Left ventricle myocardium inferior (tissue), 1 donor: ENCODE measurements around the gene FRMPD1. TPM values are rescaled to one million over a fixed set of nuclear protein-coding genes. Genes with fewer than 3 reads are reported as not detected.
"Not testable (repeated sequence)": the region's sequence is repeated elsewhere in the genome, so short reads cannot be mapped to it uniquely, and the experiment has no call there.

Source experiments
- DNase-seq: peaks from one replicate; pipeline ENCODE4 v3.0.0-alpha.2; 2020
- H3K27ac ChIP-seq: fragments of 200-600 bp; replicated peaks from 2 replicates; pipeline ENCODE4 v1.8.0; 2021
- H3K27me3 ChIP-seq: fragments of 200-600 bp; 2 replicates; pipeline ENCODE4 v1.8.0; 2021; ENCODE audit warnings: low read depth
- H3K36me3 ChIP-seq: fragments of 200-600 bp; 2 replicates; pipeline ENCODE4 v1.8.0; 2021
- H3K4me1 ChIP-seq: fragments of 200-600 bp; 2 replicates; pipeline ENCODE4 v1.8.0; 2021
- H3K4me3 ChIP-seq: fragments of 200-600 bp; 2 replicates; pipeline ENCODE4 v1.8.0; 2021; ENCODE audit warnings: mild to moderate bottlenecking, moderate library complexity
- H3K9me3 ChIP-seq: fragments of 200-600 bp; replicated peaks from 2 replicates; pipeline ENCODE4 v1.8.0; 2021
- CTCF ChIP-seq: fragments of 200-600 bp; IDR thresholded peaks from 2 replicates; pipeline ENCODE4 v1.8.0; 2021; ENCODE audit warnings: antibody characterized with exemption, mild to moderate bottlenecking, borderline replicate concordance
- intact Hi-C: fragments of 100-400 bp; cut with micrococcal nuclease; formaldehyde crosslinking; loops from one replicate; pipeline ENCODE4 v1.11.0; 2022
- total RNA-seq: library from RNA; stranded (reverse); fragmentation: NEBNext Ultra II Directional; extraction: Animal tissue kit (Norgen Biotek cat#: 25700); gene quantifications from one replicate; pipeline ENCODE4 v1.2.1, GENCODE V29; 2021
- donor health status: DM: no; HTN: yes; CAD: no; lungs with severe emphysema.

FRMPD1 gene
- total RNA-seq, 1 donor from 2014 or later, result 1.1 TPM

DNA sequence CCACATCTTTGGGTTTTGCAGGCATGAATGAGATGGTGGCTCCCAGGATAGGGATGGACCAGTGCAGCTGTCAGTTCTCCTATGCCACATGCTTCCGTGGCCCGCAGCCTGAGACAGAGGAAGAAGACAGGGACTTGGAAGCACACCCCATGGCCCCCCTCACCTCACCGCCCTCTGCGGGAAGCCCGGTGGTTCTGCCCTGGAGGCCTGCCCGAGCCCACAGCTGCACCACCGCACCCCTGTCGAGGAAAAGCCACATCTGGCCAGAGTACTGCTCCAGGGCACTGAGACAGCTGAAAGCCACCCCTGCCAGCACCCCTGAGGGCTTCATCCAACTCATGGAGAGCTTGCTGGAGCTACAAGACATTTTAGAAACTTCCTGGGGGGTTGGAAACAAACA, 95.2 kb downstream of the FRMPD1 start:
- no peak for TF ChIP-seq CTCF
- Histone ChIP-seq H3K36me3 (no peaks in the 10 kb centered on the region), H3K4me1 (no peaks in the 10 kb centered on the region), H3K9me3 (no peaks in the 10 kb centered on the region), H3K4me3 (no peak overlapping the region), H3K27ac (no peak overlapping the region), H3K27me3 (no peaks in the 10 kb centered on the region)
- intact Hi-C loops, result no loop called here
- no peak for DNase-seq

DNA sequence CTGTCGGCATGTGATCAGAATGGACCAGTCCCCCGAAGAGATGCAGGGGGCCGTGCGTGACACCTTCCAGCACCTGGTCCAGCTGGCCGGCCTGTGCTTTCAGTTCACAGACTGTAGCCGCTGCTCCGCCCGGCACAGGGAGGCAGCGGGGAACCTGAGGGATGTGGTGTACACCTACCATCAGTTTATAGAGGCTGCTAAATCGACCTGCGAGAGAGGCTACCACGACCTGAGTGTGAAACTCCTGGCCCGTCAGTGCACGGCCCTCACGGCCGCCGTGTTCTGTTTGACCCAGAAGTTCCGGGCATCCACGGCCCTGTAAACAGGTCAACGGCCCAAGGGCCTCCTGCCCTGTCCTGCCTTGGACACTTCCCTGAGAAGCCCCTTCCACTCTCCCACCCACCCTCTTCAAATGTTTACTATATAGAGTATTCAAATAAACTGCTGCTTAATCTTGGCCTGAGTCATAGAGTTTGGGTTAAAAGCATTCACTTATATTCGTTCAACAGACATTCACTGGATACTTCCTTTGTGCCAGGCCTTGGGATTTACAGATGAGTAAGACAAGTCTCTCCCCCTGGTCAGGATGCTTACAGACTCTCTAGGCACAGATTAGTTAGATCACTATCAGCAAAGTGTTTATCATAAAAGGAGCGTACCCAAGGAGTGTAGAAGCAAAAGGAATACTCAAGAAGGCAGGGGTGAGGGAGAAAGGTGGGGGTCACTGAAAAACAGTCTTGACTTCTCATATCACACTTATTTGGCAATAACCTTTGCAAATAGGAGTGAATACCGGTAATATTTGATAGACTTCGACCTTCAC, 95.9 kb downstream of the FRMPD1 start:
- intact Hi-C loops, result no loop called here
- Histone ChIP-seq H3K9me3 (no peaks in the 10 kb centered on the region), H3K4me1 (no peaks in the 10 kb centered on the region), H3K27ac (no peak overlapping the region), H3K27me3 (no peaks in the 10 kb centered on the region), H3K4me3 (no peak overlapping the region), H3K36me3 (no peaks in the 10 kb centered on the region)
- DNase-seq, result no peak
- no peak for TF ChIP-seq CTCF

DNA sequence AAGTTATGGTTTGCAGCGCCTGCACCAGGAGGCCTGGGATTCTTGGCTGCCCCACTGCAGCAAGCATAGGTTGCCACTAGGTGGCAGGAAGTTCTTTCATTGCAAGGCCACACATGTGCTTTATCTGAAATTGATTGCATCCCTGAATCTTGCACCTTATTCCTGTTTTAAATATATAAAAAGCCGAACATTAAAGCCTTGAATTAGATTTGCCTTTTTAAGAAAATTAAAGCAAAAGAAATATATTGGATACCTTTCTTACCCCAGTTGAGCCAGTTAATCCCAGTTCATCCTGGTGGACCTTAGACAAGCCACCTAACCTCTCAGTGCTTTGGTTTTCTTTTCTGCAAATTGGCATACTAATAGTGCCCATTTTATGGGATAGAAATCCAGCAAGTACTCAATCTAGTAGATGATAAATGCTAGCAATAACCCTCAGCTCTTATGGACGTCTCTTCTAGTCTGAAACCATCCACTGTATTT, 96.6 kb downstream of the FRMPD1 start:
- intact Hi-C loops, result no loop called here

DNA sequence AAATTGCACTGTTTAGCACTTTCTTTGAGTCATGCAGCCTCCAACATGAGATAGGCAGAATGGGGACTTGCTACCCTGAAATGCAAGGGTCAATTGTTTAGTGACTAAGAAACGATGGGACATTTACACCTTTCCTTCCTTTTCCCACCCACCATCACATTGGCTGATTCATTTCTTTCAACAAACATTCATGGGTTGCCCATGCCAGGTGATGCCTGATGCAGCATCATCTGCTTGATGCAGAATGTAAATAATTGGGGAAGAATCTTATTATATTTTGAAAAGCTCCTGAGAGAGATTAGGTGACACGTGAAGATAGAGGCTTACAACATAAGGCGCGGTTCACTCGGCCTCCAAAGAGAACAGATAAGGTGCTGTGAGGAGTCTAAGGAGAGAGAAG, 98.4 kb downstream of the FRMPD1 start:
- no peaks in the 10 kb centered on the region for H3K9me3 ChIP-seq
- TF ChIP-seq CTCF, result no peak
- no peaks in the 10 kb centered on the region for H3K36me3 ChIP-seq
- peaks cover 10% of the 10 kb centered on the region for H3K4me1 ChIP-seq
- H3K27ac ChIP-seq, result no peak overlapping the region
- DNase-seq, result no peak
- no peaks in the 10 kb centered on the region for H3K27me3 ChIP-seq
- intact Hi-C loops, result no loop called here
- H3K4me3 ChIP-seq, result no peak overlapping the region

More for the DNA sequence above, 96.6 kb downstream of the FRMPD1 start:
- Histone ChIP-seq H3K27me3 (no peaks in the 10 kb centered on the region), H3K4me1 (no peaks in the 10 kb centered on the region), H3K36me3 (no peaks in the 10 kb centered on the region), H3K9me3 (no peaks in the 10 kb centered on the region), H3K27ac (no peak overlapping the region), H3K4me3 (no peak overlapping the region)
- peak; percentile 94 for TF ChIP-seq CTCF
- no peak for DNase-seq

- no peak for TF ChIP-seq CTCF
- DNase-seq, result no peak
- no peak overlapping the region for H3K27ac ChIP-seq
- H3K27me3 ChIP-seq, result no peaks in the 10 kb centered on the region
- intact Hi-C loops, result no loop called here
- H3K4me3 ChIP-seq, result no peak overlapping the region
- no peaks in the 10 kb centered on the region for H3K9me3 ChIP-seq
- H3K36me3 ChIP-seq, result no peaks in the 10 kb centered on the region
- peaks cover 20% of the 10 kb centered on the region for H3K4me1 ChIP-seq
Observed at GRCh38 chr9:37751186-37751585, 100.4 kb downstream of the FRMPD1 start.

- H3K4me3 ChIP-seq, DNase-seq, H3K27ac ChIP-seq, H3K9me3 ChIP-seq, H3K27me3 ChIP-seq, intact Hi-C loops, H3K36me3 ChIP-seq: not testable (repeated sequence)
- peaks cover 20% of the 10 kb centered on the region for H3K4me1 ChIP-seq
Observed at GRCh38 chr9:37751704-37752103, 101.0 kb downstream of the FRMPD1 start.

- H3K27ac ChIP-seq, H3K9me3 ChIP-seq, intact Hi-C loops, H3K4me3 ChIP-seq, H3K36me3 ChIP-seq, DNase-seq, H3K27me3 ChIP-seq: not testable (repeated sequence)
- H3K4me1 ChIP-seq, result peaks cover 20% of the 10 kb centered on the region
Observed at GRCh38 chr9:37752112-37752511, 101.4 kb downstream of the FRMPD1 start.
